ENCODE measurements around the gene FCHSD2. TPM values are rescaled to one million over a fixed set of nuclear protein-coding genes. Genes with fewer than 3 reads are reported as not detected.

Gene FCHSD2
- total and polyA plus RNA-seq, 2 of the 13 experiments (the other 11 are each of a cell fraction or from before 2014, with no cell fraction given): 20.5 to 24.8 TPM

DNA sequence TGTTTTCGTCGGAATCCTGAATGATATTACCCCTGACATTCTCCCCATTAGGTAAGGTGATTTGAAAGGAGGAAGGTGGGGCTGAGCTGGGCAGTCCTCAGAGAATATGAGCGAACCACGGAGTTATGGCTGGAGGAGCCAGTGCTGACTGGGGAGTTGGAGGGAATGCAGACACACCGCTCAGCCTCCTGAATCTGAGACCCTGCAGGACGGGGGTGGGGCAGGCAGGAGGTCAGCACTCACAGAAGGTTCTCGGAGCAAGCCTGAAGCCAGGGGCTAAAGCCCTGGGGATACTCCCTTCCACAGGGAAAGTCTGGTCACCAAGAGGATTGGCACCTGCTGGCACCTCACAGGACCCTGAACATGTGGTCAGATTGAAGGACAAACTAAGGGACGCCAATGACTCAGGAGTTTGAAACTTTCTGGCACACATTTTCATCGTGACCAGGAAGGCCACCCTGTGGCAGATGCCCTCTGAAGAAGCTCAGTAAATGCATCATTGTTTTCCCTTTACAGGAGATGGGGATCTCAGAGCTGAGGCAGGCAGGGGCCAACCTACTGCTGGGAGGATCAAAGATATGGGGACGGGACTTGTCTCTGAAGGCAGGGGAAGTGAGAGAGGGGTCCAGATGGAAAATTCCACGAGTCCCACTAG lies 26.9 kb upstream of the FCHSD2 start (continued):
- TF ChIP-seq, protein P1, sequence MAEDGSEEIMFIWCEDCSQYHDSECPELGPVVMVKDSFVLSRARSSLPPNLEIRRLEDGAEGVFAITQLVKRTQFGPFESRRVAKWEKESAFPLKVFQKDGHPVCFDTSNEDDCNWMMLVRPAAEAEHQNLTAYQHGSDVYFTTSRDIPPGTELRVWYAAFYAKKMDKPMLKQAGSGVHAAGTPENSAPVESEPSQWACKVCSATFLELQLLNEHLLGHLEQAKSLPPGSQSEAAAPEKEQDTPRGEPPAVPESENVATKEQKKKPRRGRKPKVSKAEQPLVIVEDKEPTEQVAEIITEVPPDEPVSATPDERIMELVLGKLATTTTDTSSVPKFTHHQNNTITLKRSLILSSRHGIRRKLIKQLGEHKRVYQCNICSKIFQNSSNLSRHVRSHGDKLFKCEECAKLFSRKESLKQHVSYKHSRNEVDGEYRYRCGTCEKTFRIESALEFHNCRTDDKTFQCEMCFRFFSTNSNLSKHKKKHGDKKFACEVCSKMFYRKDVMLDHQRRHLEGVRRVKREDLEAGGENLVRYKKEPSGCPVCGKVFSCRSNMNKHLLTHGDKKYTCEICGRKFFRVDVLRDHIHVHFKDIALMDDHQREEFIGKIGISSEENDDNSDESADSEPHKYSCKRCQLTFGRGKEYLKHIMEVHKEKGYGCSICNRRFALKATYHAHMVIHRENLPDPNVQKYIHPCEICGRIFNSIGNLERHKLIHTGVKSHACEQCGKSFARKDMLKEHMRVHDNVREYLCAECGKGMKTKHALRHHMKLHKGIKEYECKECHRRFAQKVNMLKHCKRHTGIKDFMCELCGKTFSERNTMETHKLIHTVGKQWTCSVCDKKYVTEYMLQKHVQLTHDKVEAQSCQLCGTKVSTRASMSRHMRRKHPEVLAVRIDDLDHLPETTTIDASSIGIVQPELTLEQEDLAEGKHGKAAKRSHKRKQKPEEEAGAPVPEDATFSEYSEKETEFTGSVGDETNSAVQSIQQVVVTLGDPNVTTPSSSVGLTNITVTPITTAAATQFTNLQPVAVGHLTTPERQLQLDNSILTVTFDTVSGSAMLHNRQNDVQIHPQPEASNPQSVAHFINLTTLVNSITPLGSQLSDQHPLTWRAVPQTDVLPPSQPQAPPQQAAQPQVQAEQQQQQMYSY (CRISPR knock-in tag; IDR thresholded peaks at IDR 0.05): peak; percentile 51; the same call in 1 of the 2 replicates
- TF ChIP-seq YEATS4 (CRISPR knock-in tag; IDR thresholded peaks at IDR 0.05; ENCODE audit: borderline replicate concordance): no peak
- TF ChIP-seq MAFF (IDR thresholded peaks at IDR 0.05; ENCODE audit: low read depth, low read length): no peak
- TF ChIP-seq NFE2 (CRISPR knock-in tag; IDR thresholded peaks at IDR 0.05): peak; percentile 45; the same call in 1 of the 2 replicates
- TF ChIP-seq ZNF260 (CRISPR knock-in tag; IDR thresholded peaks at IDR 0.05; ENCODE audit: borderline replicate concordance, low read depth): no peak
- TF ChIP-seq, protein P2, sequence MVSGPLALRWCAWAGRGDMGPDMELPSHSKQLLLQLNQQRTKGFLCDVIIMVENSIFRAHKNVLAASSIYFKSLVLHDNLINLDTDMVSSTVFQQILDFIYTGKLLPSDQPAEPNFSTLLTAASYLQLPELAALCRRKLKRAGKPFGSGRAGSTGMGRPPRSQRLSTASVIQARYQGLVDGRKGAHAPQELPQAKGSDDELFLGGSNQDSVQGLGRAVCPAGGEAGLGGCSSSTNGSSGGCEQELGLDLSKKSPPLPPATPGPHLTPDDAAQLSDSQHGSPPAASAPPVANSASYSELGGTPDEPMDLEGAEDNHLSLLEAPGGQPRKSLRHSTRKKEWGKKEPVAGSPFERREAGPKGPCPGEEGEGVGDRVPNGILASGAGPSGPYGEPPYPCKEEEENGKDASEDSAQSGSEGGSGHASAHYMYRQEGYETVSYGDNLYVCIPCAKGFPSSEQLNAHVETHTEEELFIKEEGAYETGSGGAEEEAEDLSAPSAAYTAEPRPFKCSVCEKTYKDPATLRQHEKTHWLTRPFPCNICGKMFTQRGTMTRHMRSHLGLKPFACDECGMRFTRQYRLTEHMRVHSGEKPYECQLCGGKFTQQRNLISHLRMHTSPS (CRISPR knock-in tag; IDR thresholded peaks at IDR 0.05; ENCODE audit: low read depth): peak; percentile 23; the same call in 1 of the 2 replicates
- TF ChIP-seq, protein P3, sequence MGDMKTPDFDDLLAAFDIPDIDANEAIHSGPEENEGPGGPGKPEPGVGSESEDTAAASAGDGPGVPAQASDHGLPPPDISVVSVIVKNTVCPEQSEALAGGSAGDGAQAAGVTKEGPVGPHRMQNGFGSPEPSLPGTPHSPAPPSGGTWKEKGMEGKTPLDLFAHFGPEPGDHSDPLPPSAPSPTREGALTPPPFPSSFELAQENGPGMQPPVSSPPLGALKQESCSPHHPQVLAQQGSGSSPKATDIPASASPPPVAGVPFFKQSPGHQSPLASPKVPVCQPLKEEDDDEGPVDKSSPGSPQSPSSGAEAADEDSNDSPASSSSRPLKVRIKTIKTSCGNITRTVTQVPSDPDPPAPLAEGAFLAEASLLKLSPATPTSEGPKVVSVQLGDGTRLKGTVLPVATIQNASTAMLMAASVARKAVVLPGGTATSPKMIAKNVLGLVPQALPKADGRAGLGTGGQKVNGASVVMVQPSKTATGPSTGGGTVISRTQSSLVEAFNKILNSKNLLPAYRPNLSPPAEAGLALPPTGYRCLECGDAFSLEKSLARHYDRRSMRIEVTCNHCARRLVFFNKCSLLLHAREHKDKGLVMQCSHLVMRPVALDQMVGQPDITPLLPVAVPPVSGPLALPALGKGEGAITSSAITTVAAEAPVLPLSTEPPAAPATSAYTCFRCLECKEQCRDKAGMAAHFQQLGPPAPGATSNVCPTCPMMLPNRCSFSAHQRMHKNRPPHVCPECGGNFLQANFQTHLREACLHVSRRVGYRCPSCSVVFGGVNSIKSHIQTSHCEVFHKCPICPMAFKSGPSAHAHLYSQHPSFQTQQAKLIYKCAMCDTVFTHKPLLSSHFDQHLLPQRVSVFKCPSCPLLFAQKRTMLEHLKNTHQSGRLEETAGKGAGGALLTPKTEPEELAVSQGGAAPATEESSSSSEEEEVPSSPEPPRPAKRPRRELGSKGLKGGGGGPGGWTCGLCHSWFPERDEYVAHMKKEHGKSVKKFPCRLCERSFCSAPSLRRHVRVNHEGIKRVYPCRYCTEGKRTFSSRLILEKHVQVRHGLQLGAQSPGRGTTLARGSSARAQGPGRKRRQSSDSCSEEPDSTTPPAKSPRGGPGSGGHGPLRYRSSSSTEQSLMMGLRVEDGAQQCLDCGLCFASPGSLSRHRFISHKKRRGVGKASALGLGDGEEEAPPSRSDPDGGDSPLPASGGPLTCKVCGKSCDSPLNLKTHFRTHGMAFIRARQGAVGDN (CRISPR knock-in tag; IDR thresholded peaks at IDR 0.05): peak; percentile 44; the same call in 1 of the 2 replicates
- no peak for TF ChIP-seq RAD51 (IDR thresholded peaks at IDR 0.05; ENCODE audit: borderline replicate concordance)
